Liver (tissue), 9 donors: ENCODE data around the gene CUX1. TPM values are rescaled to one million over a fixed set of nuclear protein-coding genes. Genes with fewer than 3 reads are reported as not detected.

Source experiments
- DNase-seq: peaks from one replicate; pipeline ENCODE4 v3.0.0-alpha.2; 2017; ENCODE audit warnings: low spot score
- H3K27ac ChIP-seq, 2 donors: one replicate each; pipeline ENCODE4 v1.7.0; 2013; ENCODE audit warnings: inconsistent platforms in 2 of 2, low read length in 2 of 2, control low read depth in 1 of 2, low read depth in 1 of 2, mild to moderate bottlenecking in 1 of 2
- H3K27me3 ChIP-seq, 4 donors: one replicate each; pipeline versions ENCODE4 v1.6.1 to v1.7.0; 2013; ENCODE audit warnings: low read length in 3 of 4, inconsistent platforms in 1 of 4, mild to moderate bottlenecking in 1 of 4, moderate library complexity in 1 of 4; ENCODE audit not compliant: control insufficient read depth in 4 of 4, insufficient read depth in 4 of 4
- H3K36me3 ChIP-seq, 4 donors: one replicate each; pipeline versions ENCODE4 v1.6.1 to v1.7.0; 2013; ENCODE audit warnings: low read length in 3 of 4, mild to moderate bottlenecking in 3 of 4, low read depth in 1 of 4, moderate library complexity in 1 of 4; ENCODE audit not compliant: control insufficient read depth in 4 of 4, insufficient read depth in 3 of 4
- H3K4me1 ChIP-seq, 4 donors: one replicate each; pipeline versions ENCODE4 v1.6.1 to v1.7.0; 2013; ENCODE audit warnings: low read length in 3 of 4, mild to moderate bottlenecking in 3 of 4, moderate library complexity in 1 of 4; ENCODE audit not compliant: control insufficient read depth in 4 of 4, insufficient read depth in 4 of 4
- H3K4me3 ChIP-seq, 3 donors: one replicate each; pipeline versions ENCODE4 v1.6.1 to v1.7.0; 2013; ENCODE audit warnings: low read length in 3 of 3, control low read depth in 1 of 3, low read depth in 1 of 3, mild to moderate bottlenecking in 1 of 3
- H3K9ac ChIP-seq, 2 donors: one replicate each; pipeline ENCODE4 v1.7.0; 2013; ENCODE audit warnings: low read length in 2 of 2, mild to moderate bottlenecking in 2 of 2, moderate library complexity in 2 of 2, control low read depth in 1 of 2, low read depth in 1 of 2
- H3K9me3 ChIP-seq, 4 donors: one replicate each; pipeline versions ENCODE4 v1.6.1 to v1.7.0; 2013; ENCODE audit warnings: low read length in 3 of 4; ENCODE audit not compliant: control insufficient read depth in 4 of 4
- ATF3 ChIP-seq: IDR thresholded peaks from 2 replicates; pipeline ENCODE4 v1.6.1; 2016; ENCODE audit warnings: antibody characterized with exemption
- EGR1 ChIP-seq, 2 donors: IDR thresholded peaks; 2 replicates each; pipeline ENCODE4 v1.6.1; 2016 to 2018; ENCODE audit warnings: antibody characterized with exemption in 2 of 2, low read depth in 2 of 2
- FOXA1 ChIP-seq: IDR thresholded peaks from 2 replicates; pipeline ENCODE4 v1.6.1; 2016; ENCODE audit warnings: antibody characterized with exemption
- FOXA2 ChIP-seq: IDR thresholded peaks from 2 replicates; pipeline ENCODE4 v1.6.1; 2016; ENCODE audit warnings: antibody characterized with exemption
- GABPA ChIP-seq, 2 donors: IDR thresholded peaks in 1 of 2; conservative IDR thresholded peaks in 1 of 2; 2 replicates each; pipeline ENCODE4 v1.6.1; 2016; ENCODE audit warnings: antibody characterized with exemption in 2 of 2, mild to moderate bottlenecking in 1 of 2, moderate library complexity in 1 of 2
- HNF4A ChIP-seq, 2 donors: conservative IDR thresholded peaks; 2 replicates each; pipeline ENCODE4 v1.6.1; 2016; ENCODE audit warnings: antibody characterized with exemption in 2 of 2, mild to moderate bottlenecking in 2 of 2
- HNF4G ChIP-seq: IDR thresholded peaks from 2 replicates; pipeline ENCODE4 v1.6.1; 2016; ENCODE audit warnings: antibody characterized with exemption
- JUND ChIP-seq, 2 donors: IDR thresholded peaks; 2 replicates each; pipeline ENCODE4 v1.6.1; 2016; ENCODE audit warnings: antibody characterized with exemption in 2 of 2
- NR2F2 ChIP-seq: IDR thresholded peaks from 2 replicates; pipeline ENCODE4 v1.6.1; 2016; ENCODE audit warnings: antibody characterized with exemption
- RXRA ChIP-seq, 2 donors: IDR thresholded peaks; 2 replicates each; pipeline ENCODE4 v1.6.1; 2017 to 2018; ENCODE audit warnings: antibody characterized with exemption in 2 of 2, mild to moderate bottlenecking in 1 of 2
- SP1 ChIP-seq: IDR thresholded peaks from 2 replicates; pipeline ENCODE4 v1.6.1; 2018; ENCODE audit warnings: antibody characterized with exemption, mild to moderate bottlenecking
- TAF1 ChIP-seq: conservative IDR thresholded peaks from 2 replicates; pipeline ENCODE4 v1.6.1; 2016; ENCODE audit warnings: antibody characterized with exemption, mild to moderate bottlenecking
- YY1 ChIP-seq: IDR thresholded peaks from 2 replicates; pipeline ENCODE4 v1.6.1; 2016; ENCODE audit warnings: antibody characterized with exemption, mild to moderate bottlenecking
- ZBTB33 ChIP-seq: IDR thresholded peaks from 2 replicates; pipeline ENCODE4 v1.6.1; 2016; ENCODE audit warnings: antibody characterized with exemption
- WGBS: extraction: QIAGEN DNeasy Blood & Tissue Kit; methylation state at CpG from one replicate; pipeline ENCODE4 v1.1.7; 2013; 5-methylcytosine and 5-hydroxymethylcytosine counted together
- polyA plus RNA-seq, 2 donors: library from polyadenylated mRNA; stranded (reverse) in 1 of 2; unstranded in 1 of 2; fragments of 200-250 nt in 1 of 2; fragments of >200 nt in 1 of 2; fragmentation: Nextera tagmentation in 1 of 2; extraction: Ambion mirVana in 1 of 2; gene quantifications; one replicate each; pipeline versions ENCODE4 v1.2.1 to v1.2.3, GENCODE V29; 2013 to 2015
- total RNA-seq, 2 donors: library from RNA; depleted of rRNA; stranded (reverse); fragments of >200 nt; gene quantifications; one replicate each; pipeline ENCODE4 v1.2.3, GENCODE V29; 2014
- TF ChIP-seq, protein P1 (sequence below): IDR thresholded peaks from 2 replicates; pipeline ENCODE4 v1.6.1; 2016; ENCODE audit warnings: antibody characterized with exemption, mild to moderate bottlenecking
- TF ChIP-seq, protein P2 (sequence below): IDR thresholded peaks from 2 replicates; pipeline ENCODE4 v1.6.1; 2016; ENCODE audit warnings: antibody characterized with exemption
- TF ChIP-seq, protein P3 (sequence below): fragments of 150-350 bp; IDR thresholded peaks from 2 replicates; pipeline ENCODE4 v1.5.1; 2017; ENCODE audit warnings: improper control_type of control experiment, low read depth, low read length; ENCODE audit not compliant: missing input control
- donor health status: healthy.
- donor health status: healthy.
- donor health status: healthy.
- donor health status: healthy.
- donor health status: healthy.

The CUX1 gene
- total and polyA plus RNA-seq, 4 donors = 18.6 to 40.6 (median 21.4) TPM

- Histone ChIP-seq H3K36me3 (no peaks in the 10 kb centered on the region), H3K27me3 (no peaks in the 10 kb centered on the region), H3K9ac (no peak overlapping the region), H3K9me3 (no peaks in the 10 kb centered on the region), H3K4me1 (peaks cover 0 to 4% (median 0%) of the 10 kb centered on the region in 4 donors), H3K27ac (no peak overlapping the region), H3K4me3 (no peak overlapping the region)
- DNase-seq = no peak
- TF ChIP-seq, protein P1, sequence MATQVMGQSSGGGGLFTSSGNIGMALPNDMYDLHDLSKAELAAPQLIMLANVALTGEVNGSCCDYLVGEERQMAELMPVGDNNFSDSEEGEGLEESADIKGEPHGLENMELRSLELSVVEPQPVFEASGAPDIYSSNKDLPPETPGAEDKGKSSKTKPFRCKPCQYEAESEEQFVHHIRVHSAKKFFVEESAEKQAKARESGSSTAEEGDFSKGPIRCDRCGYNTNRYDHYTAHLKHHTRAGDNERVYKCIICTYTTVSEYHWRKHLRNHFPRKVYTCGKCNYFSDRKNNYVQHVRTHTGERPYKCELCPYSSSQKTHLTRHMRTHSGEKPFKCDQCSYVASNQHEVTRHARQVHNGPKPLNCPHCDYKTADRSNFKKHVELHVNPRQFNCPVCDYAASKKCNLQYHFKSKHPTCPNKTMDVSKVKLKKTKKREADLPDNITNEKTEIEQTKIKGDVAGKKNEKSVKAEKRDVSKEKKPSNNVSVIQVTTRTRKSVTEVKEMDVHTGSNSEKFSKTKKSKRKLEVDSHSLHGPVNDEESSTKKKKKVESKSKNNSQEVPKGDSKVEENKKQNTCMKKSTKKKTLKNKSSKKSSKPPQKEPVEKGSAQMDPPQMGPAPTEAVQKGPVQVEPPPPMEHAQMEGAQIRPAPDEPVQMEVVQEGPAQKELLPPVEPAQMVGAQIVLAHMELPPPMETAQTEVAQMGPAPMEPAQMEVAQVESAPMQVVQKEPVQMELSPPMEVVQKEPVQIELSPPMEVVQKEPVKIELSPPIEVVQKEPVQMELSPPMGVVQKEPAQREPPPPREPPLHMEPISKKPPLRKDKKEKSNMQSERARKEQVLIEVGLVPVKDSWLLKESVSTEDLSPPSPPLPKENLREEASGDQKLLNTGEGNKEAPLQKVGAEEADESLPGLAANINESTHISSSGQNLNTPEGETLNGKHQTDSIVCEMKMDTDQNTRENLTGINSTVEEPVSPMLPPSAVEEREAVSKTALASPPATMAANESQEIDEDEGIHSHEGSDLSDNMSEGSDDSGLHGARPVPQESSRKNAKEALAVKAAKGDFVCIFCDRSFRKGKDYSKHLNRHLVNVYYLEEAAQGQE = no peak
- TF ChIP-seq FOXA1 = no peak
- no peak for TF ChIP-seq YY1
- TF ChIP-seq, protein P2, sequence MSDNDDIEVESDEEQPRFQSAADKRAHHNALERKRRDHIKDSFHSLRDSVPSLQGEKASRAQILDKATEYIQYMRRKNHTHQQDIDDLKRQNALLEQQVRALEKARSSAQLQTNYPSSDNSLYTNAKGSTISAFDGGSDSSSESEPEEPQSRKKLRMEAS = no peak
- TF ChIP-seq GABPA (IDR thresholded peaks at IDR 0.05 in 1 of 2, conservative IDR thresholded peaks at IDR 0.05 in 1 of 2) = no peak
- TF ChIP-seq FOXA2 = no peak
- no peak for TF ChIP-seq ATF3
- TF ChIP-seq RXRA (IDR thresholded peaks at IDR 0.05) = no peak
- no peak for TF ChIP-seq HNF4G
- no peak for TF ChIP-seq NR2F2
- TF ChIP-seq EGR1 (IDR thresholded peaks at IDR 0.05; ENCODE audit: low read depth in 2 of 2) = no peak
- TF ChIP-seq, protein P3, sequence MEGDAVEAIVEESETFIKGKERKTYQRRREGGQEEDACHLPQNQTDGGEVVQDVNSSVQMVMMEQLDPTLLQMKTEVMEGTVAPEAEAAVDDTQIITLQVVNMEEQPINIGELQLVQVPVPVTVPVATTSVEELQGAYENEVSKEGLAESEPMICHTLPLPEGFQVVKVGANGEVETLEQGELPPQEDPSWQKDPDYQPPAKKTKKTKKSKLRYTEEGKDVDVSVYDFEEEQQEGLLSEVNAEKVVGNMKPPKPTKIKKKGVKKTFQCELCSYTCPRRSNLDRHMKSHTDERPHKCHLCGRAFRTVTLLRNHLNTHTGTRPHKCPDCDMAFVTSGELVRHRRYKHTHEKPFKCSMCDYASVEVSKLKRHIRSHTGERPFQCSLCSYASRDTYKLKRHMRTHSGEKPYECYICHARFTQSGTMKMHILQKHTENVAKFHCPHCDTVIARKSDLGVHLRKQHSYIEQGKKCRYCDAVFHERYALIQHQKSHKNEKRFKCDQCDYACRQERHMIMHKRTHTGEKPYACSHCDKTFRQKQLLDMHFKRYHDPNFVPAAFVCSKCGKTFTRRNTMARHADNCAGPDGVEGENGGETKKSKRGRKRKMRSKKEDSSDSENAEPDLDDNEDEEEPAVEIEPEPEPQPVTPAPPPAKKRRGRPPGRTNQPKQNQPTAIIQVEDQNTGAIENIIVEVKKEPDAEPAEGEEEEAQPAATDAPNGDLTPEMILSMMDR = no peak
- no peak for TF ChIP-seq JUND (IDR thresholded peaks at IDR 0.05)
- no peak for TF ChIP-seq SP1
- TF ChIP-seq ZBTB33 = no peak
- no peak for TF ChIP-seq TAF1
- TF ChIP-seq HNF4A (conservative IDR thresholded peaks at IDR 0.05) = no peak
- 87% methylated on average over 5 of the region's 5 CpGs for WGBS
Measured at GRCh38 chr7:101970801-101971200, 153.4 kb downstream of the CUX1 start.

GRCh38 chr7:101971457-101971856 lies 154.0 kb downstream of the CUX1 start:
- 97% methylated on average over 3 of the region's 3 CpGs for WGBS
- Histone ChIP-seq H3K9me3 (no peaks in the 10 kb centered on the region), H3K27me3 (no peaks in the 10 kb centered on the region), H3K4me1 (peaks cover 0 to 4% (median 0%) of the 10 kb centered on the region in 4 donors), H3K36me3 (no peaks in the 10 kb centered on the region), H3K27ac (no peak overlapping the region), H3K4me3 (no peak overlapping the region), H3K9ac (no peak overlapping the region)
- TF ChIP-seq FOXA1 = no peak
- TF ChIP-seq TAF1 = no peak
- TF ChIP-seq YY1 = no peak
- TF ChIP-seq, protein P1 = no peak
- no peak for TF ChIP-seq NR2F2
- TF ChIP-seq, protein P3 = no peak
- DNase-seq = no peak
